Keratinocyte (primary cell): ENCODE measurements around the gene ARHGEF37. TPM values are rescaled to one million over a fixed set of nuclear protein-coding genes. Genes with fewer than 3 reads are reported as not detected.

Experiments used
- DNase-seq: peaks from one replicate; pipeline ENCODE4 v3.0.0-alpha.2; 2011; ENCODE audit warnings: low read depth, missing footprints, low spot score
- FAIRE-seq: peaks from 2 replicates; lab custom pipeline; 2011; peaks lifted over from hg19 to GRCh38; lab: Jason Lieb, UNC
- H2AFZ ChIP-seq: 2 replicates; pipeline ENCODE4 v1.6.0; 2012; ENCODE audit warnings: low read length, control low read depth, inconsistent platforms; ENCODE audit not compliant: control insufficient read depth
- H3K27ac ChIP-seq: 2 replicates; pipeline ENCODE4 v1.5.1; 2011; ENCODE audit warnings: low read length; ENCODE audit not compliant: control insufficient read depth, insufficient read depth
- H3K27me3 ChIP-seq: 3 replicates; pipeline ENCODE4 v1.6.0; 2011; ENCODE audit warnings: low read length; ENCODE audit not compliant: control insufficient read depth, insufficient read depth; ENCODE audit errors: extremely low read depth
- H3K36me3 ChIP-seq, 2 experiments: 2 replicates in 1 of 2; 3 replicates in 1 of 2; pipeline ENCODE4 v1.5.1; 2011; ENCODE audit warnings: low read length in 2 of 2, mild to moderate bottlenecking in 1 of 2; ENCODE audit not compliant: control insufficient read depth in 2 of 2, insufficient read depth in 2 of 2; ENCODE audit errors: extremely low read depth in 1 of 2
- H3K4me1 ChIP-seq: 3 replicates; pipeline ENCODE4 v1.5.1; 2011; ENCODE audit warnings: low read length; ENCODE audit not compliant: control insufficient read depth, insufficient read depth; ENCODE audit errors: extremely low read depth
- H3K4me2 ChIP-seq: 3 replicates; pipeline ENCODE4 v1.6.0; 2011; ENCODE audit warnings: low read depth, low read length; ENCODE audit not compliant: control insufficient read depth, insufficient read depth; ENCODE audit errors: extremely low read depth
- H3K4me3 ChIP-seq, 3 experiments: fragments of 200-600 bp in 1 of 3; sonication (generic) in 1 of 3; 2 replicates in 2 of 3; 3 replicates in 1 of 3; pipeline ENCODE4 v1.5.1; 2011 to 2016; ENCODE audit warnings: low read length in 3 of 3, mild to moderate bottlenecking in 3 of 3, control low read depth in 2 of 3, inconsistent platforms in 1 of 3, low read depth in 1 of 3, mixed read lengths in 1 of 3, mixed run types in 1 of 3, moderate library complexity in 1 of 3; ENCODE audit not compliant: control insufficient read depth in 2 of 3, insufficient read depth in 2 of 3; ENCODE audit errors: extremely low read depth in 1 of 3
- H3K79me2 ChIP-seq: 2 replicates; pipeline ENCODE4 v1.6.0; 2012; ENCODE audit warnings: low read length; ENCODE audit not compliant: control insufficient read depth, insufficient read depth
- H3K9ac ChIP-seq: 3 replicates; pipeline ENCODE4 v1.6.0; 2011; ENCODE audit warnings: low read length; ENCODE audit not compliant: control insufficient read depth, insufficient read depth; ENCODE audit errors: extremely low read depth
- H3K9me1 ChIP-seq: 3 replicates; pipeline ENCODE4 v1.6.0; 2011; ENCODE audit warnings: low read length; ENCODE audit not compliant: control insufficient read depth, insufficient read depth; ENCODE audit errors: extremely low read depth
- H3K9me3 ChIP-seq: 2 replicates; pipeline ENCODE4 v1.5.1; 2012; ENCODE audit warnings: low read depth, low read length; ENCODE audit not compliant: control insufficient read depth
- H4K20me1 ChIP-seq: 3 replicates; pipeline ENCODE4 v1.6.0; 2011; ENCODE audit warnings: low read length; ENCODE audit not compliant: control insufficient read depth, insufficient read depth; ENCODE audit errors: extremely low read depth
- CTCF ChIP-seq, 3 experiments: IDR thresholded peaks in 1 of 3; conservative IDR thresholded peaks in 1 of 3; optimal IDR thresholded peaks in 1 of 3; 2 replicates in 2 of 3; 3 replicates in 1 of 3; pipeline versions ENCODE3 to v1.5.1; 2011; ENCODE audit warnings: low read length in 3 of 3, mild to moderate bottlenecking in 3 of 3, moderate library complexity in 2 of 3, control low read depth in 1 of 3, inconsistent platforms in 1 of 3; ENCODE audit not compliant: insufficient read depth in 2 of 3; ENCODE audit errors: extremely low read depth in 1 of 3
- EZH2 ChIP-seq: IDR thresholded peaks from one replicate; pipeline ENCODE4 v1.6.1; 2012; ENCODE audit warnings: inconsistent platforms, mild to moderate bottlenecking, low read length, moderate library complexity
- dilution Hi-C: fragments of 300-500 bp; cut with MboI; formaldehyde crosslinking; loops from one replicate; pipeline ENCODE4 v1.7.0; 2020; ENCODE audit warnings: low sequenced_read_pairs; ENCODE audit not compliant: extremely low pct_ligation_motif_present
- polyA plus RNA-seq, 5 experiments: library from polyadenylated mRNA; depleted of rRNA in 3 of 5; stranded (reverse) in 3 of 5; stranded (forward) in 1 of 5; unstranded in 1 of 5; fragments of >200 nt; gene quantifications; 1 replicate in 1 of 5; 2 replicates in 3 of 5; 3 replicates in 1 of 5; pipeline versions ENCODE4 v1.2.1 to v1.2.3, GENCODE V29; 2011 to 2012; ENCODE audit warnings: missing spikeins in 2 of 5, low read depth in 1 of 5, low replicate concordance in 1 of 5

The ARHGEF37 gene
- polyA plus RNA-seq, 1 donor (not counting 4 experiments of a cell fraction or from before 2014, with no cell fraction given): 8.7 TPM

DNA sequence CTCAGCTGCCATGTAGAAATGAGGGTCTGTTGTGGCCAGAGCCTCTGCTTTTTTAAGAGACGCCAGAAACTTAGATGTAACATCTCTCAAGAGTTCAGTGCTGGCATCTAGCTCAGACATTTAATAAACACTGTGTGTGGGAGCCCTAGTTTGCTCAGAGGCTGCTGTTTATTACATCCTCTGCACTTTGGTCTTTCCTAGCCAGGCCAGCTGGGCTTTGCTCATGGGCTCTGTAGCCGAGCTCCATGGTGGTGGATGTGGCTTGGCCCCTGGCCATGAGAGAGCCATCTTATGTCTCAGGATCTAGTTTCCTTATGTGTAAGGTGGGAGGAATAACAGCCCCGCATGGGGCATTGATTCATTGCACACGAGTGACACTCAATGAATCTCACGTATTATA lies 30.0 kb downstream of the ARHGEF37 start:
- no peak for FAIRE-seq
- Histone ChIP-seq H3K9ac (no peak overlapping the region), H3K4me2 (no peak overlapping the region), H3K4me1 (peaks cover 19% of the 10 kb centered on the region), H3K4me3 (no peak overlapping the region), H4K20me1 (no peaks in the 10 kb centered on the region), H3K9me3 (peaks cover 5% of the 10 kb centered on the region), H3K36me3 (peaks cover 0 to 11% of the 10 kb centered on the region in 2 experiments), H2AFZ (no peak overlapping the region), H3K79me2 (no peaks in the 10 kb centered on the region), H3K27ac (no peak overlapping the region), H3K27me3 (no peaks in the 10 kb centered on the region), H3K9me1 (peaks cover 2% of the 10 kb centered on the region)
- dilution Hi-C loops: no loop called here
- DNase-seq: no peak
- TF ChIP-seq EZH2 (no peak), CTCF (optimal IDR thresholded peaks at IDR 0.05 in 1 of 3, IDR thresholded peaks at IDR 0.05 in 1 of 3, conservative IDR thresholded peaks at IDR 0.05 in 1 of 3; ENCODE audit: extremely low read depth in 1 of 3, insufficient read depth in 2 of 3, low read length in 3 of 3) (no peak)

- H3K36me3 ChIP-seq: peaks cover 0 to 13% of the 10 kb centered on the region in 2 experiments
- TF ChIP-seq CTCF (optimal IDR thresholded peaks at IDR 0.05 in 1 of 3, IDR thresholded peaks at IDR 0.05 in 1 of 3, conservative IDR thresholded peaks at IDR 0.05 in 1 of 3; ENCODE audit: extremely low read depth in 1 of 3, insufficient read depth in 2 of 3, low read length in 3 of 3) (no peak), EZH2 (no peak)
- no peak overlapping the region for H3K4me3 ChIP-seq
- H2AFZ ChIP-seq: no peak overlapping the region
- no peak overlapping the region for H3K27ac ChIP-seq
- dilution Hi-C loops: no loop called here
- DNase-seq: no peak
- no peak for FAIRE-seq
- H3K9me1 ChIP-seq: peaks cover 2% of the 10 kb centered on the region
- peaks cover 5% of the 10 kb centered on the region for H3K9me3 ChIP-seq
- H3K4me1 ChIP-seq: peaks cover 25% of the 10 kb centered on the region
- no peaks in the 10 kb centered on the region for H3K27me3 ChIP-seq
- H3K4me2 ChIP-seq: no peak overlapping the region
- no peak overlapping the region for H3K9ac ChIP-seq
- H3K79me2 ChIP-seq: no peaks in the 10 kb centered on the region
- no peaks in the 10 kb centered on the region for H4K20me1 ChIP-seq
Observed at GRCh38 chr5:149614034-149614907, 33.0 kb downstream of the ARHGEF37 start.
